SKM-1 (cell line): Measurements from ENCODE around the gene BLACAT1.
"Not testable (repeated sequence)": the region's sequence is repeated elsewhere in the genome, so short reads cannot be mapped to it uniquely, and the experiment has no call there.

Experiments
- DNase-seq: peaks from one replicate; lab custom pipeline; 2025; ENCODE audit not compliant: unreplicated experiment; lab: John Stamatoyannopoulos, UW

Gene BLACAT1

GRCh38 chr1:205442051-205442725 lies 13.7 kb downstream of the BLACAT1 start:
- no peak for DNase-seq

GRCh38 chr1:205441716-205442050 lies 14.2 kb downstream of the BLACAT1 start:
- DNase-seq = no peak

GRCh38 chr1:205441318-205441633 lies 14.6 kb downstream of the BLACAT1 start:
- no peak for DNase-seq

GRCh38 chr1:205440476-205441317 lies 15.1 kb downstream of the BLACAT1 start:
- DNase-seq = peak; percentile 38

- no peak for DNase-seq
These were observed 15.7 kb downstream of the BLACAT1 start for GRCh38 chr1:205440121-205440475.

- no peak for DNase-seq
These were observed 17.4 kb downstream of the BLACAT1 start for GRCh38 chr1:205438213-205439158.

GRCh38 chr1:205437570-205437969 lies 18.3 kb downstream of the BLACAT1 start:
- DNase-seq = no peak

GRCh38 chr1:205436776-205437410 lies 19.0 kb downstream of the BLACAT1 start:
- no peak for DNase-seq

GRCh38 chr1:205435578-205436573 lies 20.0 kb downstream of the BLACAT1 start:
- no peak for DNase-seq

- DNase-seq = no peak
These were observed 21.1 kb downstream of the BLACAT1 start for GRCh38 chr1:205434738-205435137.

GRCh38 chr1:205432692-205433091 lies 23.2 kb downstream of the BLACAT1 start:
- DNase-seq = not testable (repeated sequence)

GRCh38 chr1:205432116-205432515 lies 23.7 kb downstream of the BLACAT1 start:
- DNase-seq = no peak

GRCh38 chr1:205430696-205431305 lies 25.0 kb downstream of the BLACAT1 start:
- no peak for DNase-seq

GRCh38 chr1:205429762-205430695 lies 25.8 kb downstream of the BLACAT1 start:
- DNase-seq = no peak

GRCh38 chr1:205424901-205425600 lies 30.8 kb downstream of the BLACAT1 start:
- no peak for DNase-seq

- no peak for DNase-seq
These were observed 31.9 kb downstream of the BLACAT1 start for GRCh38 chr1:205423814-205424399.

GRCh38 chr1:205422993-205423642 lies 32.7 kb downstream of the BLACAT1 start:
- no peak for DNase-seq
